HL-60 (cell line): ENCODE measurements around the gene FGF10.

Source experiments
- DNase-seq, 2 experiments: peaks; one replicate each; pipeline ENCODE4 v3.0.0-alpha.2; 2010 to 2020; ENCODE audit warnings: low read depth in 1 of 2, low spot score in 1 of 2
- H3K27ac ChIP-seq: fragments of 250-450 bp; sonication (Bioruptor Pico); replicated peaks from 2 replicates; pipeline ENCODE4 v1.5.1; 2020; ENCODE audit warnings: mild to moderate bottlenecking, moderate library complexity
- H3K27me3 ChIP-seq: fragments of 250-450 bp; sonication (Bioruptor Pico); 2 replicates; pipeline ENCODE4 v1.5.1; 2021; ENCODE audit warnings: mild to moderate bottlenecking, moderate library complexity; ENCODE audit not compliant: insufficient read depth, poor library complexity, severe bottlenecking
- H3K4me3 ChIP-seq: replicated peaks from 2 replicates; pipeline ENCODE4 v1.5.1; 2011; ENCODE audit warnings: mild to moderate bottlenecking, control low read depth, low read length; ENCODE audit not compliant: insufficient read depth
- GABPA ChIP-seq: IDR thresholded peaks from 2 replicates; pipeline ENCODE4 v1.6.1; 2012; ENCODE audit warnings: low read depth
- POLR2AphosphoS5 ChIP-seq: IDR thresholded peaks from 2 replicates; pipeline ENCODE4 v1.6.1; 2012; ENCODE audit warnings: low read depth
- SPI1 ChIP-seq: IDR thresholded peaks from 2 replicates; pipeline ENCODE4 v1.6.1; 2012; ENCODE audit warnings: low read depth, mild to moderate bottlenecking, borderline replicate concordance
- TF ChIP-seq, protein P1 (sequence below): IDR thresholded peaks from one replicate; pipeline ENCODE4 v1.5.1; 2011; ENCODE audit warnings: low read length, control low read depth, inconsistent platforms; ENCODE audit not compliant: insufficient read depth
- TF ChIP-seq, protein P2 (sequence below): IDR thresholded peaks from 2 replicates; pipeline ENCODE4 v1.6.1; 2012; ENCODE audit warnings: low read depth; ENCODE audit not compliant: insufficient replicate concordance

Gene FGF10

DNA sequence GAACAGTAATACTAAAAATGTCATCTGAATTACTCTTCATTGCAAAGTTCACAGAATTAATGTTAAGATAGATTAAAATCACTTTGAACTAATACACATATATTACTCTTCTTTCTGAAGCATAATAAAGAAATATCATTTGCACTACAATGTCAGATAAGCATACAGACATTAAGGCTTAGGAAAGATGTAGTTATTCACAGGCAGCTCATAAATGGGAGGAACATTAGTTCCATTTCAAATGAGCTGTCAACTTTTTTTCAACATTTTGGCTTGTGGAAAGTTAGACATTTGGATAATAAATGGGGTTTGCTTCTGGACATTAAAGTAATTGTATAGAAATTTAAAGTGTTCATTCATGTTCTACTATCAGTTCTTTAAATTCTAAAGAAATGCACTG lies 6.3 kb downstream of the FGF10 start:
- Histone ChIP-seq H3K4me3 (no peak overlapping the region), H3K27ac (no peak overlapping the region), H3K27me3 (peaks cover 11% of the 10 kb centered on the region)
- TF ChIP-seq, protein P1, sequence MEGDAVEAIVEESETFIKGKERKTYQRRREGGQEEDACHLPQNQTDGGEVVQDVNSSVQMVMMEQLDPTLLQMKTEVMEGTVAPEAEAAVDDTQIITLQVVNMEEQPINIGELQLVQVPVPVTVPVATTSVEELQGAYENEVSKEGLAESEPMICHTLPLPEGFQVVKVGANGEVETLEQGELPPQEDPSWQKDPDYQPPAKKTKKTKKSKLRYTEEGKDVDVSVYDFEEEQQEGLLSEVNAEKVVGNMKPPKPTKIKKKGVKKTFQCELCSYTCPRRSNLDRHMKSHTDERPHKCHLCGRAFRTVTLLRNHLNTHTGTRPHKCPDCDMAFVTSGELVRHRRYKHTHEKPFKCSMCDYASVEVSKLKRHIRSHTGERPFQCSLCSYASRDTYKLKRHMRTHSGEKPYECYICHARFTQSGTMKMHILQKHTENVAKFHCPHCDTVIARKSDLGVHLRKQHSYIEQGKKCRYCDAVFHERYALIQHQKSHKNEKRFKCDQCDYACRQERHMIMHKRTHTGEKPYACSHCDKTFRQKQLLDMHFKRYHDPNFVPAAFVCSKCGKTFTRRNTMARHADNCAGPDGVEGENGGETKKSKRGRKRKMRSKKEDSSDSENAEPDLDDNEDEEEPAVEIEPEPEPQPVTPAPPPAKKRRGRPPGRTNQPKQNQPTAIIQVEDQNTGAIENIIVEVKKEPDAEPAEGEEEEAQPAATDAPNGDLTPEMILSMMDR, result no peak
- no peak for TF ChIP-seq SPI1
- no peak for TF ChIP-seq GABPA
- TF ChIP-seq, protein P2, sequence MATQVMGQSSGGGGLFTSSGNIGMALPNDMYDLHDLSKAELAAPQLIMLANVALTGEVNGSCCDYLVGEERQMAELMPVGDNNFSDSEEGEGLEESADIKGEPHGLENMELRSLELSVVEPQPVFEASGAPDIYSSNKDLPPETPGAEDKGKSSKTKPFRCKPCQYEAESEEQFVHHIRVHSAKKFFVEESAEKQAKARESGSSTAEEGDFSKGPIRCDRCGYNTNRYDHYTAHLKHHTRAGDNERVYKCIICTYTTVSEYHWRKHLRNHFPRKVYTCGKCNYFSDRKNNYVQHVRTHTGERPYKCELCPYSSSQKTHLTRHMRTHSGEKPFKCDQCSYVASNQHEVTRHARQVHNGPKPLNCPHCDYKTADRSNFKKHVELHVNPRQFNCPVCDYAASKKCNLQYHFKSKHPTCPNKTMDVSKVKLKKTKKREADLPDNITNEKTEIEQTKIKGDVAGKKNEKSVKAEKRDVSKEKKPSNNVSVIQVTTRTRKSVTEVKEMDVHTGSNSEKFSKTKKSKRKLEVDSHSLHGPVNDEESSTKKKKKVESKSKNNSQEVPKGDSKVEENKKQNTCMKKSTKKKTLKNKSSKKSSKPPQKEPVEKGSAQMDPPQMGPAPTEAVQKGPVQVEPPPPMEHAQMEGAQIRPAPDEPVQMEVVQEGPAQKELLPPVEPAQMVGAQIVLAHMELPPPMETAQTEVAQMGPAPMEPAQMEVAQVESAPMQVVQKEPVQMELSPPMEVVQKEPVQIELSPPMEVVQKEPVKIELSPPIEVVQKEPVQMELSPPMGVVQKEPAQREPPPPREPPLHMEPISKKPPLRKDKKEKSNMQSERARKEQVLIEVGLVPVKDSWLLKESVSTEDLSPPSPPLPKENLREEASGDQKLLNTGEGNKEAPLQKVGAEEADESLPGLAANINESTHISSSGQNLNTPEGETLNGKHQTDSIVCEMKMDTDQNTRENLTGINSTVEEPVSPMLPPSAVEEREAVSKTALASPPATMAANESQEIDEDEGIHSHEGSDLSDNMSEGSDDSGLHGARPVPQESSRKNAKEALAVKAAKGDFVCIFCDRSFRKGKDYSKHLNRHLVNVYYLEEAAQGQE, result no peak
- TF ChIP-seq POLR2AphosphoS5, result no peak
- no peak for DNase-seq

DNA sequence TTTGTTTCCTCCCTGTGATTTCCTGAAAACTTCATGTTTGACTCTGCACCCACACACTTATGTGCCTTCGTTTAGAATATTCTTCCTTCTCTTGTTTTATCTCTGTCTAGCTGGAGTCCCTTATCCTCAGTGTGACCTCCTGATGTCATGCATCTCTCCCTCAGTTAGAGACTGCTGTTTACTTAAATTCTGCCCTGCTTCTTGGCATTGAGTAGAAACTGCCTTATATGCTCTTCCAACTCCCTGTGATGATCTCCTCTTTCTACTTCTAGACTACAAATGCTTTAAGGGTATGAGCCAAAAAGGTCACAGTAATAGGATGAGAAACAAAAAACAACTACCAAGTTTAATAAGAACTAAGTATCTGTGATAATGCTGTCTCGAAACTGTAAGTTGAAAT lies 12.2 kb downstream of the FGF10 start:
- Histone ChIP-seq H3K27me3 (no peaks in the 10 kb centered on the region), H3K27ac (no peak overlapping the region)
- DNase-seq, result no peak

DNA sequence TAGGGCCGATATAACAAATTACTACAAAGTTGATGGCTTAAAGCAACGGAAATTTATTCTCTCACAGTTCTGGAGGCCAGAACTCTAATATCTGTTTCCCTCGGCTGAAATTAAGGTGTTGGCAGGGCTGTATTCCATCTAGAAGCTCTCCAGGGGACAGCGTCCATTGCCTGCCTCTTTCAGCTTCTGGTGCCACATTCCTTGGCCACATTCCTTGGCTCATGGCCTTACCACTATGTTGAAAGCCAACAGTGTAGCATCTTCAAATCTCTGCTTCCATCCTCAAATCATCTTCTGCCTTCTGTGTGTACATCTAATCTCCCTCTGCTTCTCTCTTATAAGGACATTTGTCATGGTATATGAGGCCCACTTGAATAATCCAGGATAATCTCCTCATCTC lies 17.2 kb downstream of the FGF10 start:
- Histone ChIP-seq H3K27me3 (no peaks in the 10 kb centered on the region), H3K27ac (no peak overlapping the region), H3K4me3 (no peak overlapping the region)
- DNase-seq, result no peak
- TF ChIP-seq GABPA (no peak), SPI1 (no peak), POLR2AphosphoS5 (no peak)
- TF ChIP-seq, protein P1, result no peak
- TF ChIP-seq, protein P2, result no peak

More for the DNA sequence above, 12.2 kb downstream of the FGF10 start:
- no peak for TF ChIP-seq GABPA
- TF ChIP-seq, protein P2, result no peak
- TF ChIP-seq POLR2AphosphoS5, result no peak
- TF ChIP-seq, protein P1, result no peak
- TF ChIP-seq SPI1, result no peak
- no peak overlapping the region for H3K4me3 ChIP-seq
